ENCODE measurements around the gene PAQR8.

Gene PAQR8

DNA sequence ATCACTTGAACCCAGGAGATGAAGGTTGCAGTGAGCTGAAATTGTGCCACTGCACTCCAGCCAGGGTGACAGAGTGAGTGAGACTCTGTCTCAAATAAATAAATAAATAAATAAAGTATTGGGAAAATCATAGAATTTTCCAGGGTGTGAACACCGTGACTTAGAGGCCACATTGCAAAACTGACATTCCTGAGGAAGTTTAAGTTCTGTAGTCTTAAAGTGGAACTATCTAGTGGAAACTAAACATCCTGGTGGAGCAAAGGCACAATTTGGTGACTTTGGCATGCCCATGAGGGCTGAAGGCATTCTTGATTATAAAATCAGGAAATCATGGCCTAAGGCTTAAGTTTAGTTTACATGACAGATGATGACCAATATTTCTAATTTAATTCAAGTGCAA, 44.7 kb upstream of the PAQR8 start:
- Histone ChIP-seq H3K9me2 (replicated peaks; ENCODE audit: insufficient read depth, low read length) (no peaks in the 10 kb centered on the region), H2AFZ (ENCODE audit: low read depth, low read length, severe bottlenecking) (no peak overlapping the region), H3K79me2 (ENCODE audit: insufficient read depth, low read length) (no peaks in the 10 kb centered on the region), H3K9ac (ENCODE audit: low read length) (no peak overlapping the region), H3K36me3 (ENCODE audit: low read length) (no peaks in the 10 kb centered on the region), H3K4me3 (ENCODE audit: insufficient read depth, low read length, poor library complexity, severe bottlenecking) (no peak overlapping the region), H3K27ac (ENCODE audit: low read depth, low read length) (no peak overlapping the region), H4K20me1 (ENCODE audit: low read depth, low read length) (no peaks in the 10 kb centered on the region), H3K27me3 (ENCODE audit: low read length) (no peaks in the 10 kb centered on the region), H3F3A (ENCODE audit: insufficient read depth) (no peaks in the 10 kb centered on the region), H3K9me3 (ENCODE audit: insufficient read depth, low read length) (no peaks in the 10 kb centered on the region), H3K4me2 (ENCODE audit: low read depth, low read length, poor library complexity, severe bottlenecking) (no peak overlapping the region)
- TF ChIP-seq, protein P1, sequence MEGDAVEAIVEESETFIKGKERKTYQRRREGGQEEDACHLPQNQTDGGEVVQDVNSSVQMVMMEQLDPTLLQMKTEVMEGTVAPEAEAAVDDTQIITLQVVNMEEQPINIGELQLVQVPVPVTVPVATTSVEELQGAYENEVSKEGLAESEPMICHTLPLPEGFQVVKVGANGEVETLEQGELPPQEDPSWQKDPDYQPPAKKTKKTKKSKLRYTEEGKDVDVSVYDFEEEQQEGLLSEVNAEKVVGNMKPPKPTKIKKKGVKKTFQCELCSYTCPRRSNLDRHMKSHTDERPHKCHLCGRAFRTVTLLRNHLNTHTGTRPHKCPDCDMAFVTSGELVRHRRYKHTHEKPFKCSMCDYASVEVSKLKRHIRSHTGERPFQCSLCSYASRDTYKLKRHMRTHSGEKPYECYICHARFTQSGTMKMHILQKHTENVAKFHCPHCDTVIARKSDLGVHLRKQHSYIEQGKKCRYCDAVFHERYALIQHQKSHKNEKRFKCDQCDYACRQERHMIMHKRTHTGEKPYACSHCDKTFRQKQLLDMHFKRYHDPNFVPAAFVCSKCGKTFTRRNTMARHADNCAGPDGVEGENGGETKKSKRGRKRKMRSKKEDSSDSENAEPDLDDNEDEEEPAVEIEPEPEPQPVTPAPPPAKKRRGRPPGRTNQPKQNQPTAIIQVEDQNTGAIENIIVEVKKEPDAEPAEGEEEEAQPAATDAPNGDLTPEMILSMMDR (IDR thresholded peaks at IDR 0.05; ENCODE audit: insufficient read depth, low read length, poor library complexity, severe bottlenecking) = no peak
- no peak for TF ChIP-seq EZH2phosphoT487 (conservative IDR thresholded peaks at IDR 0.05; ENCODE audit: low read length)

DNA sequence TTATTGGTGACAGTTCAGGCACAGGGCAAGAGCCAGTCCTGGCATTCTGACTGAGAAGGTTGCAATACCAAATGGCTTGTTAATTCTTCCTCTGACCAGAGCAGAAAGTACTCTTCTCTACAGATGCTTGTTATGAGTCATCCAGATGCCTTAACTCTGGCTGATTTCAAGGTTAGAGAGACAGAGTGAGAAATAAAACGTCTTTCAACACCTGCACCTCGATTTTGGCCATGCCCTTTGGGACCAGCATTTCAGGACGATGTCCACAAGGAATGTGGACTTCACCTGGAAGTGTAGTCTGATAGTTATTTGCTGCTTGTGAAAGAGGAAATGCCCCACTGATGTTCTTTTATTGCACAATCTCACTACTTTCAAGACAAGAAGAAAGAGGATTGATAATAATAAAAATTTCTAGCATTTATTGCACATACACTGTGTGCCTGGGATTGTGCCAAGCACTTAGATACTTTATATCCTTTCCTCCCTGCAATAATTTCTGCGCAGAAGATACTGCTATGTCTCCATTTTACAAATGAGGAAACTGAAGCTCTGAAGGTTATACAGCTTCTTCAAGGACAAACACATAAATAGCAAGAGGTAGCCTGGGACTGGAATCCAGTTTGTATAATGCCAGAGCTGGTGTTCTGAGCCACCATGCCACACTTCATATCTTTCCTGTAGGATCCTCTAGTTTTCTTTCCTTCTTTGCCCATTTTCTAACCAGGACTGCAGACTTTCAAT, 43.9 kb upstream of the PAQR8 start:
- Histone ChIP-seq H3K36me3 (ENCODE audit: low read length) (no peaks in the 10 kb centered on the region), H3F3A (ENCODE audit: insufficient read depth) (no peaks in the 10 kb centered on the region), H3K27ac (ENCODE audit: low read depth, low read length) (no peak overlapping the region), H3K4me2 (ENCODE audit: low read depth, low read length, poor library complexity, severe bottlenecking) (no peak overlapping the region), H3K79me2 (ENCODE audit: insufficient read depth, low read length) (no peaks in the 10 kb centered on the region), H3K9me3 (ENCODE audit: insufficient read depth, low read length) (no peaks in the 10 kb centered on the region), H3K27me3 (ENCODE audit: low read length) (no peaks in the 10 kb centered on the region), H3K9ac (ENCODE audit: low read length) (no peak overlapping the region), H3K9me2 (replicated peaks; ENCODE audit: insufficient read depth, low read length) (no peaks in the 10 kb centered on the region), H4K20me1 (ENCODE audit: low read depth, low read length) (no peaks in the 10 kb centered on the region), H2AFZ (ENCODE audit: low read depth, low read length, severe bottlenecking) (peak overlapping the region; percentile 15), H3K4me3 (ENCODE audit: insufficient read depth, low read length, poor library complexity, severe bottlenecking) (no peak overlapping the region)
- TF ChIP-seq EZH2phosphoT487 (conservative IDR thresholded peaks at IDR 0.05; ENCODE audit: low read length) = no peak
- TF ChIP-seq, protein P1 (IDR thresholded peaks at IDR 0.05; ENCODE audit: insufficient read depth, low read length, poor library complexity, severe bottlenecking) = no peak

DNA sequence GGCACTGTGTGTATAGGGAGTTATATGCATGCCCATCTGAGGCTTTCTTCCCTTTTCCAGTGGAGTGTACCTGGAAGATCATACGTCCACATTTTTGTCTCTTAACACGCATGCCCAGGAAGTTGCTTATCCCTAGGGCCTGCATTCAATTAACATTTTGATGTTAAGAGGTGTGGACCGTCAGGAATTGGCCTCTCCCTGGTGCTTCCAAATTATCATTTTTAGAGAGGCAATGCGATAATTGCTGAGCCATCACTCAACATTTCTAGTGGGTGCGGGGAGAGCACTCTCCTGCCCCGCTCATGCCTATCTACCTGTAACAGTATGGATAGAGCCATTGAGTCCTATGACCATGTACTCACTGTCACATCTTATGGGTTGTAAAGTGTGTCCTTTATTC, 37.8 kb upstream of the PAQR8 start:
- H3K9me3 ChIP-seq (ENCODE audit: insufficient read depth, low read length) = no peaks in the 10 kb centered on the region
- H3K9me2 ChIP-seq (replicated peaks; ENCODE audit: insufficient read depth, low read length) = no peaks in the 10 kb centered on the region
- H4K20me1 ChIP-seq (ENCODE audit: low read depth, low read length) = no peaks in the 10 kb centered on the region
- H2AFZ ChIP-seq (ENCODE audit: low read depth, low read length, severe bottlenecking) = no peak overlapping the region
- no peak for TF ChIP-seq EZH2phosphoT487 (conservative IDR thresholded peaks at IDR 0.05; ENCODE audit: low read length)
- TF ChIP-seq, protein P1 (IDR thresholded peaks at IDR 0.05; ENCODE audit: insufficient read depth, low read length, poor library complexity, severe bottlenecking) = no peak
- H3K27me3 ChIP-seq (ENCODE audit: low read length) = no peaks in the 10 kb centered on the region
- no peak overlapping the region for H3K9ac ChIP-seq (ENCODE audit: low read length)
- no peak overlapping the region for H3K27ac ChIP-seq (ENCODE audit: low read depth, low read length)
- H3F3A ChIP-seq (ENCODE audit: insufficient read depth) = no peaks in the 10 kb centered on the region
- H3K4me3 ChIP-seq (ENCODE audit: insufficient read depth, low read length, poor library complexity, severe bottlenecking) = no peak overlapping the region
- H3K79me2 ChIP-seq (ENCODE audit: insufficient read depth, low read length) = no peaks in the 10 kb centered on the region
- H3K4me2 ChIP-seq (ENCODE audit: low read depth, low read length, poor library complexity, severe bottlenecking) = no peak overlapping the region
- H3K36me3 ChIP-seq (ENCODE audit: low read length) = no peaks in the 10 kb centered on the region
